Measurements from ENCODE around the gene PPP3R1. TPM values are rescaled to one million over a fixed set of nuclear protein-coding genes. Genes with fewer than 3 reads are reported as not detected.

The PPP3R1 gene
- total and polyA plus RNA-seq, 9 of the 15 experiments (the other 6 are each of a cell fraction or from before 2014, with no cell fraction given), result 3.7 to 70.0 (median 24.8) TPM

- Histone ChIP-seq H3K9ac (ENCODE audit: insufficient read depth in 1 of 2, low read depth in 2 of 2, low read length in 2 of 2) (no peak overlapping the region), H2AFZ (ENCODE audit: low read depth, low read length) (no peak overlapping the region), H3K79me2 (ENCODE audit: control insufficient read depth, insufficient read depth, low read length) (peaks cover 99% of the 10 kb centered on the region), H4K20me1 (replicated peaks; ENCODE audit: control insufficient read depth, insufficient read depth, low read length) (no peaks in the 10 kb centered on the region; the same call in 1 of the 2 replicates), H3K4me2 (ENCODE audit: insufficient read depth, low read length) (no peak overlapping the region), H3K4me3 (no peak overlapping the region), H3K9me1 (ENCODE audit: control insufficient read depth, insufficient read depth, low read length) (no peaks in the 10 kb centered on the region), H3K4me1 (replicated peaks in 1 of 2; ENCODE audit: control insufficient read depth in 2 of 2, insufficient read depth in 2 of 2, low read length in 2 of 2) (peaks cover 6 to 15% of the 10 kb centered on the region in 2 experiments; a peak in 4 of 5 replicates), H3K27me3 (ENCODE audit: control insufficient read depth in 2 of 2, insufficient read depth in 2 of 2, low read length in 2 of 2) (no peaks in the 10 kb centered on the region), H3K36me3 (ENCODE audit: control insufficient read depth, insufficient read depth, low read length) (peaks cover 8% of the 10 kb centered on the region), H3K9me3 (replicated peaks; ENCODE audit: control insufficient read depth, insufficient read depth, low read depth, low read length) (no peaks in the 10 kb centered on the region), H3K27ac (ENCODE audit: extremely low read depth, low read depth, low read length) (no peak overlapping the region)
- CTCF ChIA-PET (ENCODE audit: low intra/inter-chr PET ratio), result no interaction called here
- in situ Hi-C loops (cut with MboI), result no loop called here
- no peak for DNase-seq (ENCODE audit: extremely low read depth in 1 of 4, low spot score in 3 of 4)
- no TSS peak for BruUV-seq (replicated peaks)
- no peak for ATAC-seq
- intact Hi-C loops (cut with micrococcal nuclease), result no loop called here
- no peak for FAIRE-seq
- POLR2A ChIA-PET, result no interaction called here
- WGBS (ENCODE audit: insufficient coverage, low coverage, missing lambda C conversion rate), result 51% methylated on average over 2 of the region's 2 CpGs
- TF ChIP-seq U2AF1 (optimal IDR thresholded peaks at IDR 0.05; ENCODE audit: low read depth, low read length) (no peak), HNRNPLL (IDR thresholded peaks at IDR 0.05; ENCODE audit: low read depth, low read length, poor library complexity, severe bottlenecking) (no peak), CBFB (CRISPR knock-in tag; IDR thresholded peaks at IDR 0.05) (no peak), ZBTB33 (CRISPR knock-in tag; IDR thresholded peaks at IDR 0.05) (no peak)
Measured at GRCh38 chr2:68223419-68223818, 28.9 kb downstream of the PPP3R1 start.

Data from K562 (cell line).